Kidney glomerular epithelial cell (primary cell): ENCODE data around the gene DAGLB.
"Not testable (repeated sequence)": the region's sequence is repeated elsewhere in the genome, so short reads cannot be mapped to it uniquely, and the experiment has no call there.

ENCODE experiments used
- DNase-seq: peaks from one replicate; lab custom pipeline; 2025; lab: John Stamatoyannopoulos, UW

Gene DAGLB, protein sequence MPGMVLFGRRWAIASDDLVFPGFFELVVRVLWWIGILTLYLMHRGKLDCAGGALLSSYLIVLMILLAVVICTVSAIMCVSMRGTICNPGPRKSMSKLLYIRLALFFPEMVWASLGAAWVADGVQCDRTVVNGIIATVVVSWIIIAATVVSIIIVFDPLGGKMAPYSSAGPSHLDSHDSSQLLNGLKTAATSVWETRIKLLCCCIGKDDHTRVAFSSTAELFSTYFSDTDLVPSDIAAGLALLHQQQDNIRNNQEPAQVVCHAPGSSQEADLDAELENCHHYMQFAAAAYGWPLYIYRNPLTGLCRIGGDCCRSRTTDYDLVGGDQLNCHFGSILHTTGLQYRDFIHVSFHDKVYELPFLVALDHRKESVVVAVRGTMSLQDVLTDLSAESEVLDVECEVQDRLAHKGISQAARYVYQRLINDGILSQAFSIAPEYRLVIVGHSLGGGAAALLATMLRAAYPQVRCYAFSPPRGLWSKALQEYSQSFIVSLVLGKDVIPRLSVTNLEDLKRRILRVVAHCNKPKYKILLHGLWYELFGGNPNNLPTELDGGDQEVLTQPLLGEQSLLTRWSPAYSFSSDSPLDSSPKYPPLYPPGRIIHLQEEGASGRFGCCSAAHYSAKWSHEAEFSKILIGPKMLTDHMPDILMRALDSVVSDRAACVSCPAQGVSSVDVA

DNA sequence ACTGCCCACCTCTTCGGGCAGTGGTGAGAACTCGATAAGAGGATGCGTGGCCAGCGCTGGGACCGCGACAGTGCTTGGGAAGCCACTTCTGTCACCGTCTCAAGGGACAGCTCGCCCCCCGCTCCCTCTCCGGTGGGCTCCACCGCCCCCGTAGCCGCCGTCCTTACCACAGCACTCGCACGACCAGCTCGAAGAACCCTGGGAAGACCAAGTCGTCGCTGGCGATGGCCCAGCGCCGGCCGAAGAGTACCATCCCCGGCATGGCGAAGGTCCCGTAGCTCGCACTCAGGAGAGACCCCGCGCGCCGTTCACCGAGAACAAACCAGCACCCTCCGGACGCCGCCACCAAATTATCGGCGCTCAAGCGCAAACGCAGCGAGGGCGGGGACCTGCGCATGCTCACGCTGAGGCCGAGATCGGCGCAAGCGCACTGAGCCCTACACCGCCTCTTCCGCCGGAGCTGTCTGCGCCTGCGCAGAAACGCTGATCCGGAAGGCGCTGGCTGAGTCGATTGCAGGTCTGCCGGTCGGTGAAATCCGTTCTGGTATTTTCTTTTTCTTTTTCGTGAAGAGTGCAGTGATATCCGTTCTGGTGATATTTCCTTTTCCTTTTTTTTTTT lies at the start of gene DAGLB:
DAGLB (minus strand) TSS at position 374 of the 619 bp plus-strand sequence; CDS start at position 262, 112 bp downstream.
- DNase-seq, result peak; percentile 87

DNA sequence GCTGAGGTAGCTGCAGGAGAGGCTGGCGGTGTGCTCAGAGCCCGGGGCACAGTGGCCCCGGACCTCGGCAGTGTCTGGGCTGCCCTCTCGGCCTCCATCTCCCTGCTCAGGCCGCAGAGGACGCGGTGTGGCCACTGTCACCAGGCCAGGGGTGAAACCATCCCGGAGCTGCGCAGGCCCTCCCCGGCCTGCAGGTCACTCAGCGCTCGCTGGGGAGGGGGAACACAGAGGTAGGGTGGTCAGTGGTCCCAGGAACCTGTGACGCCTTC lies 49.8 kb upstream of the DAGLB start:
- DNase-seq, result no peak

DNA sequence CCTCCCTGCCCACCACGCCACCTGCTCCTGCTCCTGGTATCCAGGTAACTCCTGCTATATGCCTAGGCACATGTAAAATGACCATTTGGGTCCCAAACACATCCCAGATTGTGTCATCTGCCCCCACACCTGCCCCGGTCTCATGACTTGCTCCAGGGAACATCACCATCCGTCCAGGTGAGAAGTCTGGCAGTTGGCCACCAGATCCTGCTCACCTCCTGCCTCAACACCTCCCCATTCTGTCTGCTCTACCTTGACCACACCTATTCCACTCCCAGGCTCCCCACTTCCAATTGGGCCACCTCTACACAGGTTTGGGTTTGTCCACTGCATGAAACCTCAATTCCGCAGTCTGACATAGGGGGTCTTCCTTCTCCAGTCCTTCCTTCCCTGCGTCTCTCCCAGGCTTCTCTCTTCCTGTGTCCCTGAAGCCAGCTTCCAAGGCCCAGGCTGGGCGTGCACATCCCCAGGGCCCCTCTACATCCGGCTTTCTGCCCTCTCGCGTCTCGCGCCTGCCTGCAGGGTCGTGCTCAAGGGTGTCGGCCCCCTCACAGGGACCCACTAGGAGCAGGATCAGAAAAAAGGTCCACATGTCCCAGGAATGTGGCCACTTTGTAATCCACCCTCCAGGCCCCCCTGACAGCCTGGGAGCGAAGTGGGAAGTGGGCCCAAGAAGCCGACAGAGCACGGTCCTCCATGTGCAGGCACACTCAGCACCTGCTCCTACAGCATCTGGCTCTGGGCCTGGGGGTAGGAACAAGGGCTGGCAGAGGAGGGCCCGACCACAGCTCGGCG lies 49.3 kb upstream of the DAGLB start:
- no peak for DNase-seq

DNA sequence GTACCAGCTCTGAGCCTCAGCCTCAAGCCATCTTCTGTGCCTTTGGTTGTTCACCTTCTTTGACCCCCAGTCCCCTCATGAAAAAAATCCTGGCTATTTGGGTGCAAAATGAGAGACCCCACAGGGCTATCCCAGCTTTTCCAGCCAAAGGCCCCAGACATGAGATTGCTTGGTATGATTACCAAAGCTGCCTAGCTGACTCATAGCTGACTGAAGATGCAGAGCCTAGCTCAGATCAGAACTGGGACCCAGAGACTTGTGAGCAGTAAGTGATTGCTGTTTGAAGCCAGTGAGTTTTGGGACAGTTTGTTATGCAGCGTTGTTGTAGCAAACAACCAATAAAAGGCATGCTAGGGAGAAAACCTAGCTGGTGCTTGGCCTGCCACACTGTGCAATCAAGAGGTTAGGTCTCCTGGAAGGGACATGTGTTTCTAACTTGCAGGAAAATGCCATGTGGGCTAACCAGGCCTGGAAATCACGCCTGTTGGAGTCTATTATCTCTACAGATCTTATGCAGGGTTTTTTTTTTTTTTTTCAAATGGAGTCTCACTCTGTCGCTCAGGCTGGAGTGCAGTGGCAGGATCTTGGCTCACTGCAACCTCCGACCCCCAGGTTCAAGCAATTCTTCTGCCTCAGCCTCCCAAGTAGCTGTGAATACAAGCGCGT lies 48.0 kb upstream of the DAGLB start:
- DNase-seq, result no peak

DNA sequence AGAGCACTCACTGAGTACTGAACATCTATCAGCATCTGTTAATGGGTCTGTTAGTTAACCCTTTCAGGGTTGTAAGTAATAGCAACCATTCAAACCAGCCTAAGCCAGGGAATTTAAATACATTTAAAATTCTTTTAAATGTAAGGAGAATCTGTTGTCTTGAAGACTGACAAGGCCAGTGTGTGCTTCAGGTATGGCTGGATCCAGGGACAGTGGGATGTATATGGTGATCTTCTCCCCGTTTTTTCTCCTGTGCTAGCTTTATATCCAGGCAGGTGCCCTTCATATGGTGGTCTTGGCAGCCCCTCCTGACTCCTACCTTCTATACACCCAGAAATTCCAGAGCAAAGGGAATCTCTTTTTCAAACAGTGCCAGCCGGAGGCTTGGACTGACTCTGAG lies 46.6 kb upstream of the DAGLB start:
- no peak for DNase-seq

DNA sequence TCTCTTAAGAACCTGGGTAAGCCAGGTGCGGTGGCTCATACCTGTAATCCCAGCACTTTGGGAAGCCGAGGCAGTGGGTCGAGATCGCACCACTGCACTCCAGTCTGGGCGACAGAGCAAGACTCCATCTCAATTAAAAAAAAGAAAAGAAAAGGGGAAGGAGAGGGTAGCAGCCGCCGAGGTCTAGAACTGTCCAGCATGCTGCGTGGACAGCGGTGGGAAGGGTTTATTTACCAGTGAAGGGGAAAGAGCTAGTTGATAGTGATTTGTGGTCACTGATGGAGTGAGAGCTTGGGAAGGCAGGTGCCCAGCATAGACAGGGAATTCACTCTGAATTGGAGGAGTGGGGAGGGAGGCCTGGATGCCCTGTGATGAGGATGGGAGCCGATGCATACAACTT lies 43.4 kb upstream of the DAGLB start:
- DNase-seq, result no peak

DNA sequence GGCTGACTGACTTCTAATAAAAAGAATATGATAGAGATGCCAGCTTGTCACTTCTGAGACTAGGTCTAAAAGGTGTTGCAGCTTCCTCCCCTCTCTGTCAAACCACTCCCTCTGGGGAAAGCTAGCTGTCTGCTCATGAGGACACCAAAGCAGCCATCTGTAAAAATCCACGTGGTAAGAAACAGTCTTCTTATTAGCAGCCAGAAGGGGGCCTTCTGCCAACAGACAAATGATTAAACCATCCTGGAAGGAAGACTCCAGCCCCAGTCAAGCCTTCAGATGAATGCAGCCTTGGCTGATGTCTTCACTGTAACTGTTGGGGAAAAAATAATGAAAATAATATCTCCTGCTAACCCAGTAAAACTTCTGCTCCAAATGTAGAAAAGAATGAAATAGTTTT lies 41.9 kb upstream of the DAGLB start:
- no peak for DNase-seq

DNA sequence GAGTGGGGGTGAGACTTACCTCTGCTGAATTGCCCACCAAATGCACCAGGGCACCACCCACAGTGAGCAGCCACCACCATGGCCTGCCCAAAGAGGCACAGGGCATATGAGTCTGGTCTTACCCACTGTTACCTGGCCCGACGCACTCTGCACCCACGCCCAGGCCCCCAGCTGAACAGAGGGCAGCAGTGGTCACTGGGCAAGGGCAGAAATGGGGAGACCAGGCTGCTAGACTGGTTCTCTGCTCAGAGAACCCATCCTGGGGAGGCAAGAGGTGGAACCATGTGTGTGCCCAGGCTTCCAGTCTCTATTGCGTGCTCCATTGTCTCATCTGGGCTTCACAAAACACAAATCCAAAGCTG lies 39.4 kb upstream of the DAGLB start:
- DNase-seq, result no peak

DNA sequence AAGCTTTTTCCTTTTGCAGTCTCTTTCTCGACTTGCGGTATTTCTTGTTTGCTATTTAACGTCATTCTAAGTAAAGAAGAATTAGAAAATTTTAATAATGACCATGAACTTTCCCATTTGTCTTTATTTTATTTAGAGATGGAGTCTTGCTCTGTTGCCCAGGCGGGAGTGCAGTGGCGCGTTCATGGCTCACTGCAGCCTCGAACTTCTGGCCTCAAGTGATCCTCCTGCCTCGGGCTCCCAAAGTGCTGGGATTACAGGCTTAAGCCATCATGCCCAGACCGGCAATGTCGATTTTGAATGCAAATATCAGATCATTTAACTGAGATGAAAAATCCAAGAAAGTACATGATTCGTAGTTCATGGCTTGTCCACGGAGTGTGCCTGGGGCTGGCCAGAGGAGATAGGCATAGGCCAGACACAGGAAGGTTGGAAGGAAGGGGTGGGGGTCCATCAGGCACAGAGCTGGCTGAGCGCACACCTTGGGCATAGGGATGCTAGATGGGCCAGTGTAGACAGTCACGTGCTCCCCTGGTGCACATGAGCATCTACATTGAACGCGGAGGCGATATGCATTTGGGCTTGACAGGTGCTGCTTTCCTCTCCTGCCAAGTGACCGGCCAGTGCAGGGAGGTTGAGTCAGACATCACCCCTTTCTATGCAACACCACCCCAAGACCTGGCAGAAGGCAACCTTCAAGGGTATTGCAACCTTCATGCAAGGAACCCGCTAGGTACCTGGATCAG lies 38.9 kb upstream of the DAGLB start:
- no peak for DNase-seq

DNA sequence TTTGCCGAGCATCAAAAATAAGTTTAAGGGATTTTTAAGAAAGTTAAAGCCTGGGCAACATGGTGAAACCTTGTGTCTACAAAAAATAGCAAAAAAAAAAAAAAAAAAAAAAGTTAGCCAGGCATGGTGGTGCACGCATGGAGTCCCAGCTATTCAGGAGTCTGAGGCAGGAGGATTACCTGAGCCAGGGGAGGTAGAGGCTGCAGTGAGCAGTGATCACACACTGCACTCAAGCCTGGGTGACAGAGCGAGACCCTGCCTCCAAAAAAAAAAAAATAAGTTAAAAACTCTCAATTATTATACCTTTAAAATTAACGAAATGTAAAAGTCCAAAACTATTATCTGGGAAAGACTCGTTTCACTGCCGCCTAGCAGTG lies 35.0 kb upstream of the DAGLB start:
- no peak for DNase-seq

DNA sequence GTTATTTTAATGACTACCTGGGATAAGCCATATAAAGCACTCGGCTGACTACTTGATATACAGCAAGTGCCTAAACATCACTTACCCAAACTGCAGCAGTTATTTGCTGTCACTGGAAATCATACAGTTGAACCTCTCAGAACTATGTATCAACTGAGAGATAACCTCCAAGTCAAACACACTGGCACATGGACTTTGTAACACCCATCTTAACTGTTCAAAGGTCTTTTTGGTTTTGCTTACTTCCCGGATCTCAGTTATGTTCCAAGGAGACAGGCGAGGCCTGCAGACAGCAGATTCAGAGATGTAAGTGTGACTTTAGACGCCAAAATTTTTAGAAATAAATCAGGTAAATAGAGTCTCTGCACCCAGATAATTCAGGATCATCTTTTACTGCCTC lies 34.6 kb upstream of the DAGLB start:
- no peak for DNase-seq

DNA sequence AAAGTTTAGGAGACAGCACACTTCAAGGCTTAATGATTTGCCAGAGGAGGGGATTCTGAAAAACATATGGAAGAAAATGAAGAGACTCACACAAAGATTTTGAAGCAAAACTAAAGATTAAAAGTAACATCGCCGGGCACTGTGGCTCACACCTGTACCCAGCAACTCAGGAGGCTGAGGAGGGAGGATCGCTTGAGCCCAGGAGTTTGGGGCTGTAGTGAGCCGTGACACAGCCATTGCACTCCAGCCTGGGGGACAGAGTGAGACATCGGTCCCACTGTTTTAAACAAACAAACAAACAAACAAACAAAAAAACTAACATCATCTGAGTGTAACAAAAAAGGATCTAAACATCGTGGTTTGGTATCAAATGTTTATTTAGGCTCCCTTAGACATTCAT lies 33.7 kb upstream of the DAGLB start:
- DNase-seq, result no peak

DNA sequence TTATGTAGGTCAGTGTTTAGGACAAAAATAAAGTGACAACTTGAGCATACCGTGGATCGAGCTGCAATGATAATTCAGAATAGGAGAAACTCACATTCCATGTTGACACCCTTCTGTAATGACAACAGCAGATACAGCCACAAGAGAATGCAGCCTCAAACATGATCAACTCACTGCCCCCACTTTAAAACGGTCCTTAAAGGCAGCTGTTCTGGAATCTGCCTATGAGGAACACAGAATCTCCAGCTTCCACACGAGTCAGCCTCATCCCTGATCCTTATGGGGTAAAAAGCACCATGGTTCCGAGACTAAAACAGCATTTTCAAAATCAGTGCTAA lies 32.5 kb upstream of the DAGLB start:
- DNase-seq, result no peak

DNA sequence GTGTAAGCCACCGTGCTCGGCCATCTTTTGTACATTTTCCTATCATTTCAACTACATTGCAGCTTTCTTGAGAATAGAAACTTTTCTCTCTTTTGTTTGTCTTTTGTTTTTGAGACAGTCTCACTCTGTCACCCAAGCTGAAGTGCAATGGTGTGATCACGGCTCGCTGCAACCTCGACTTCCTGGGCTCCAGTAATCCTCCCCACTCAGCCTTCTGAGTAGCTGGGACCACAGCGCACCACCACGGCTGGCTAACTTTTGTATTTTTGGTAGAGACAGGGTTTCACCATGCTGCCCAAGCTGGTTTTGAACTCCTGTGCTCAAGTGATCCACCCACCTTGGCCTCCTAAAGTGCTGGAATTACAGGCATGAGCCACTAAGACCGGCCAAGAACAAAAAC lies 31.3 kb upstream of the DAGLB start:
- no peak for DNase-seq

DNA sequence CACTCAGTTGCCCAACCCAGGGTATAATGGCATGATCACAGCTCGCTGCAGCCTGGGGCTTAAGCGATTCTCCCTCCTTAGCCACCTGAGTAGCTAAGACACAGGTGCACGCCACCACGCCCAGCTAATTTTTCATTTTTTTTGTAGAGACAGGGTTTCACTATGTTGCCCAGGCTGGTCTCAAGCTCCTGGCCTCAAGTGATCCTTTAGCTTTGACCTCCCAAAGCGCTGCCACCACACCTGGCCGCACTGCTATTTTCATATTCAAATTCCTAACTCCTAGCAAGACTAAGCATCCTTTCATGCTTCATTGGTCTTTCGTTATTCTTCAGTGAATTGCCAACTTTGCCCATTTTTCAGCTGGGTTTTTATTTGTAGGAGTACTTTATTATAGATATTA lies 30.4 kb upstream of the DAGLB start:
- peak; percentile 15 for DNase-seq

DNA sequence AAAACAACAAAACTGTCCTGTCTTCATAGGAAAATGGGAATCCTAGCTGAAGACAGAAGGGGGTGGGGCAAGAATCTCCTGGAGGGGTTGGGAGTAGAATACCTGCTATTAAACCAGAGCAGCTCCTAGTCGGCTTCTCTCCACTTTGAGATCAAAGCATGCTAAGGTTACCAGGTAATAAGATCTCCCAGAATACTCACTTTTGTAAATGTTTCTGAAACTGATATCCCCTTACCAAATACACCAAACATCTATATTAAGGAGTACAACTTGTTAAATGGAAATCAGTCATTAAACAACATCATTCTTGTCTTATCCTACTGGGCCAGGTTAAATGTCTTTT lies 29.5 kb upstream of the DAGLB start:
- DNase-seq, result no peak

DNA sequence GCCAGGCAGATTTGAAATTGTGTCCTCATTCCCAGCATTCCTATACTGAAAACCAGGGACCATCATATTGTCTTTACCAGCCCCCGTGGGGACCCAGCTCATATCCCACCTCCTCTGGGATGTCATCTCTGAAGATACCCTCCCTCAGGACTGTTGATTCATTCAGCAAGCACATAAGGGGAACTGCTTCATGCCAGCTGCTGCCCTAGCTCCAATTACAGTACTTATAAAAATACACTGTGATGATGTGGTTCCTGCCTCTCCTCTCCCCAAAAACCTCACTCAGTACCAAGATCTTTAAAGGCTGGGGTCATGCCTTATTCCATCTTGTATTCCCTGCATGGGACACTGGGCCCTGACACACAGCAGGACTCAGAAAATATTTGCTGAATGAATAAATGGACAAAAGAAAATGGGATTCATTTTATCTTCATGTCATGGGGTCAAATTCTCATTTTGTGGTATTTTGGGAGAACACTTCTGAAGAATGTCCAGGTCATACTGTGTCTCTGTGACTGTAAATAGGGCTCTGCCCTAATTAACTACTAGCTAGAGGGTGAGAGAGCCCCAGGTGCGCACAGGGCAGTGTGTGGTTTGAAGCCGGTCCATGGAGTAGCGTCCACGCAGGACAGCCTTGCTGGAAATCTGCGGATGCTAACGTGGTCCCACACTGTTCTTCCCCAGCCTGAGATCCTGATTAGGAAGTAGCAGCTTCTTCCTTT lies 29.0 kb upstream of the DAGLB start:
- no peak for DNase-seq

DNA sequence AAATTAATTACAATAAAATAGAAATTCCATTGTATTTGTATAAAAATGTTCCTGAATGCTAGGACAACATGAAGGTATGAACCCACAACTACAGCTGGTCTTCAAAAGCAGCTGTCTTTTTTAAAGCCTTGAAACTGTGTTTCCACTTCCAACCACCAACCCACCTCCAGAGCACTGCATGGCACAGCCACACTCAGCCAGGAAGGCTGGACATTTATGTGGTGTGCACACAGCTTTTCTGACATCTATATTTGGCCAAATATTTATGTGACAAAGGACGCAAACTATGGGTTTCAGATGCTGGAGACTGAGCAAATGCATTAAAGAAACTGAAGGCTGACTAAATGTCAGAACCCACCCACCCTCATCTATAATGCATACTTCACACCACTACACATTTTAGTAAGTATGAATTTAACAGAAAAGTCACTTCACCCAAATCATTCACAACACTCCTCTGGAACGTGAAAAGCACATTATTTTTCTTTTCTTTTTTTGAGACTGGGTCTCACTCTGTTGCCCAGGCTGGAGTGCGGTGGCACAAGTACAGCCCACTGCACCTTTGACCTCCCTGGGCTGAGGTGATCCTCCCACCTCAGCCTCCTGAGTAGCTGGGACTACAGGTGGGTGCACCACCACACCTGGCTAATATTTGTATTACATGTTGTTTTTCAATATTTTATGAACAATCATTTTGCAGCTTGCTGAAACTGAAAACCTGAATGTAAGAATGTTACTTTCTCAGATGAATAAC lies 27.9 kb upstream of the DAGLB start:
- DNase-seq, result no peak

DNA sequence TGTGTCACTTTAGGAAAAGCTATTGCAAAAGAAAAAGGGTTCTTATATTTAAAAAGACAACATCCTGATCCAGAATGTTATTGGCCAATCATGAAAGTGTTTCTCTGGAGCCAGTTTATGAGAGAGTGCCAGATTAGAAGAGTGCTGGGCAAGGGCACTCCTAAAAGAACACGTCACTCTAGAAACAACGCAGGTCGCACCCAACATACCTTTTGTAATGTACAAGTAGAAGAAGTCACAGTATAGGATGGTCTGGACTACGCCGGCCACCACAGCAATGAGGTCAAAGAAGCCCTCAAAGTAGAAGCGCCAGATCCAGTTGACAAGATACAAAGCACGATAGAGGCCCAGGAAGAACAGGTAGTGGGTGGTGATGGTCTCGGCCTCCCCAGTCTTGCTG lies 18.1 kb upstream of the DAGLB start:
- no peak for DNase-seq

DNA sequence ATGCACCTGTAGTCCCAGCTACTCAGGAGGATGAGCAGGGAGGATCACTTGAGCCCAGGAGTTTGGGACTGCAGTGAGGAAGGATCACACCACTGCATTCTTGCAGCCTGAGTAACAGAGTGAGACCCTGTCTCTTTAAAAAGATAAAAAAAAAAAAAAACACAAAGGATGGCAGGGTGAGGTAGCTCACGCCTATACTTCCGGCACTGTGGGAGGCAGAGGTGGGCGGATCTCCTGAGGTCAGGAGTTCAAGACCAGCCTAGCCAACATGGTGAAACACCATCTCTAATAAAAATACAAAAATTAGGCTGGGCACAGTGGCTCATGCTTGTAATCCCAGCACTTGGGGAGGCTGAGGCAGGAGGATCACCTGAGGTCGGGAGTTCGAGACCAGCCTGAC lies 15.9 kb upstream of the DAGLB start:
- DNase-seq, result not testable (repeated sequence)
